GM10248 (cell line): ENCODE measurements around the gene SYNPR.

Source experiments
- CTCF ChIA-PET: fragments of 300-600 bp; sonication (Branson Sonifier 250); formaldehyde crosslinking; extraction: SDS; loops from one replicate; lab custom pipeline; 2021; ENCODE audit warnings: antibody characterized with exemption; lab: Yijun Ruan, JAX
- POLR2A ChIA-PET: fragments of 350-650 bp; sonication (Branson Sonifier 250); formaldehyde crosslinking; extraction: SDS; loops from one replicate; lab custom pipeline; 2020; ENCODE audit warnings: antibody characterized with exemption; lab: Yijun Ruan, JAX
- DNase-seq: peaks from one replicate; pipeline ENCODE4 v3.0.0; 2012; ENCODE audit errors: extremely low spot score
- TF ChIP-seq, protein P1 (sequence below): IDR thresholded peaks from 2 replicates; pipeline ENCODE4 v1.5.1; 2012; ENCODE audit warnings: mild to moderate bottlenecking, low read depth; ENCODE audit errors: extremely low read depth, missing control alignments, control extremely low read depth

Gene SYNPR

DNA sequence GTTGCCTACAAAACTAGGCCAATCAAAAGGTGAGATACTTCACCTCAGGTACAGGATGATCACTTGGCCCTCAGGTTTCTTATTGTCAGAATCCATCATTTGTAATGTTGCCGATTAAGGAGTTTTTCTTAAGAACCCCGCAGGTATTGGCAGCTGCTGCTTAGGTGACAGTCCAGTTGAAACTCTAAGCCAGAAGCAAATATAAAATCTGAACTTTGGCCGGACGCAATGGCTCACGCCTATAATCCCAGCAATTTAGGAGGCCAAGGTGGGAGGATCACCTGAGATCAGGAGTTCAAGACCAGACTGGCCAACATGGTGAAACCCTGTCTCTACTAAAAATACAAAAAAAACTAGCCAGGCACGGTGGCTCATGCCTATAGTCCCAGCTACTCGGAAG is 331.3 kb downstream of the SYNPR start:
- TF ChIP-seq, protein P1, sequence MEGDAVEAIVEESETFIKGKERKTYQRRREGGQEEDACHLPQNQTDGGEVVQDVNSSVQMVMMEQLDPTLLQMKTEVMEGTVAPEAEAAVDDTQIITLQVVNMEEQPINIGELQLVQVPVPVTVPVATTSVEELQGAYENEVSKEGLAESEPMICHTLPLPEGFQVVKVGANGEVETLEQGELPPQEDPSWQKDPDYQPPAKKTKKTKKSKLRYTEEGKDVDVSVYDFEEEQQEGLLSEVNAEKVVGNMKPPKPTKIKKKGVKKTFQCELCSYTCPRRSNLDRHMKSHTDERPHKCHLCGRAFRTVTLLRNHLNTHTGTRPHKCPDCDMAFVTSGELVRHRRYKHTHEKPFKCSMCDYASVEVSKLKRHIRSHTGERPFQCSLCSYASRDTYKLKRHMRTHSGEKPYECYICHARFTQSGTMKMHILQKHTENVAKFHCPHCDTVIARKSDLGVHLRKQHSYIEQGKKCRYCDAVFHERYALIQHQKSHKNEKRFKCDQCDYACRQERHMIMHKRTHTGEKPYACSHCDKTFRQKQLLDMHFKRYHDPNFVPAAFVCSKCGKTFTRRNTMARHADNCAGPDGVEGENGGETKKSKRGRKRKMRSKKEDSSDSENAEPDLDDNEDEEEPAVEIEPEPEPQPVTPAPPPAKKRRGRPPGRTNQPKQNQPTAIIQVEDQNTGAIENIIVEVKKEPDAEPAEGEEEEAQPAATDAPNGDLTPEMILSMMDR: no peak
- no peak for DNase-seq
- CTCF ChIA-PET: interaction anchor here (1.4 kb wide), 1 partner anchor 12 kb away, joined by 4 read pairs; no protein-coding TSS in a partner anchor
- POLR2A ChIA-PET: no interaction called here

DNA sequence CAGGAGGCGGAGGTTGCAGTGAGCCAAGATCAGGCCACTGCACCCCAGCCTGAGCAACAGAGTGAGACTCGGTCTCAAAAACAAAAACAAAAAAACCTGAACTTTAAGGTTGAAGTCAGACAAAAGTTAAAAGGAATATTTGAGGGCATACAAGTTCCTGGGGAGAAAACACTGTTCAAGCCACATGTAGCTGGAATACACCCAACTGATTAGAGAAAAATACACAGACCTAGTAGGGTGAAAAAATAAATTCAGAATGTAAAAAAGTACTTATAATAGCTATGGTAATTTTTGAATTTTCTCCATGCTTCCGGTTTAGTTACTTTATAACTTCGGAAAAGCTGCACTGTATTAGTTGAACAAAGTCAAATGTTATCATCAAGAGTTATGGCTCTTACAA is 331.7 kb downstream of the SYNPR start:
- ChIA-PET POLR2A (no interaction called here), CTCF (interaction anchor here (1.4 kb wide), 1 partner anchor 13 kb away, joined by 4 read pairs; no protein-coding TSS in a partner anchor)
- TF ChIP-seq, protein P1: no peak
- DNase-seq: no peak

DNA sequence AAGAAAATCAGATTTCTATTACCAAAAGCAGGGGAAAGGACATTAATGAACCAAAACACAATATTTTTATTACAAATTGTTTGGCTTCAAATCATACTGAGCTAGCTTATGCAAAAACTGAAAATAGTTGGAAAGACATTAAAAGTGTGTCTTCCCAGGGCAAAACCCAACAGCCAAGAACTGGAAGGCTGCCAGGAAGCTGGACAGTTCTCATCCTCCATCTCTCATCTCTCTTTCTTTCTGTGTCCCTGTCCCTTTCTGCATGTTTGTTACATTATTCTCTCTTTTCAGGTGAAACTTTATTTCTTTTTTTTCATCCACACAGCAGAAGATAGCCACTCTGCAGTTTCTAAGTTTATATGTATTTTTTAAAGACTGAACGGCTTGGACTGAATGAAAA is 333.3 kb downstream of the SYNPR start:
- POLR2A ChIA-PET: no interaction called here
- CTCF ChIA-PET: interaction anchor here (1.7 kb wide), 1 partner anchor 17 kb away, joined by 3 read pairs; no protein-coding TSS in a partner anchor
- no peak for DNase-seq
- TF ChIP-seq, protein P1: no peak

DNA sequence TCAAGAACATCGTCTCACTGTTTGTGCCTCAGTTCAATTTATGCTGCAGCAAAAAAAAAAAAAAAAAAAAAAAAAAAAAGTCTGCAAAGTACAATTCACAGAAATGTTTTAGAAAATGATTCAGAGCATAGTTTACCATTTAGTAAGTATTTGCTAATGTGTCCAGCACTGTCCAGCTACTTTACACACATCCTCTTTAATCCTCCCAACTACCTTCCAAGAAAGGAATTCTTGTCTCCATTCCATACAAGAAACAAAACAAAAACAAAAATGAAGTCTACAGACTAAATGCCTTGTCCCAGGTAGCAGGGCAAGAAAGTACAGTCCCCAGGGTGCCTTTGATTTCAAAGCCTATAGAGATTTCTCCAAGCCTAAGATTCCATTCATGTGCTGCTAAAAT is 335.5 kb downstream of the SYNPR start:
- TF ChIP-seq, protein P1: no peak
- ChIA-PET POLR2A (no interaction called here), CTCF (no interaction called here)
- DNase-seq: no peak

DNA sequence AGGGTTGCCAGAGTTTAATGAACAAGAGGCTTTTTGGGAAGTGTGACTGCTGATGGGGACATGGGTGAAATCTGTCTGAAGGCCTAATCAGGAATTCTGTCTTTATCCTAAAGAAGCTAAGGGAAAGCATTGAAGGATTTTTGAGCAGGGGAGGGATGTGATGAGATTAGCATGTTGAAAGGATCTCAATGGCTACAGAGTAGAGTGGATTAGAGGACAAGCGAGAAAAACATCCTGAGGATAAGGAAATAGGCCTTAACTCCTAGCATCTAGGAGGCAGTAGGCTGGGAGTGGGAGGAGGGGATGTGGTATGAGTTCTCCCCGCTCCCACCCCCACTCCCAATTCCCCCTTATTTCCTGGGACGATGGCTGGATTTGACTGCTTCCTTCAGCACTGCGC is 339.3 kb downstream of the SYNPR start:
- no peak for DNase-seq
- TF ChIP-seq, protein P1: no peak
- CTCF ChIA-PET: interaction anchor here (0.9 kb wide), 1 partner anchor 10 kb away, joined by 3 read pairs; no protein-coding TSS in a partner anchor
- POLR2A ChIA-PET: no interaction called here

DNA sequence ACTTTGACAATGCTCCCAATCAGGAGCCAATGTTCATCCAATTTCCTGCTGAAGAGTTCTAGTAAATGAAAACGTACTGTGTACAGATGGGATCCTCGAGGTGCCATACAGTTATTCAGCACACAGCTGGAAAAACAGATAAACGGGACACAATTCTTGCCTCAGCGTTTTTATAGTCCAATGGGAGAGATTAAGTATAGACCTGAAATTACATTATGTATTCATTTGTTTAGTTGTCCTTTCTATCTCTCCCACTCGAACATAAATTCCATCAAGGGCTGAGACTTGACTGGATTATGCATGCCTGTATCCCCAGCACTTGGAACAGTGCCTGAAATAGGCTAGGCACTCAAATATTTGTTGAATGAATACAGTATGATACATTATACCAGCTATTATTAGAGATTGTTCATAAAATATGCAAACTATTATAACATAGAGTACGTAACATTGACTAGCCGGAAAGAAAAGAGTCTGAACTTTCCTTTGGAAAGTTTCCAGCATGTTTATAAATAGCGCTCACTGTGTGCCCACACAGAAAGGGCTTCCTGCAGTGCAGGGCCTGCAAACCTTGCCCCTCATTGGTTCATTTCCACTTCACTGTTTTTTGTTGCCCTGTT is 346.9 kb downstream of the SYNPR start:
- POLR2A ChIA-PET: no interaction called here
- CTCF ChIA-PET: interaction anchor here (1.0 kb wide), 1 partner anchor 29 kb away, joined by 3 read pairs; no protein-coding TSS in a partner anchor
- no peak for DNase-seq
- TF ChIP-seq, protein P1: no peak
